GM12891 (cell line): ENCODE results near the gene NRXN3.

ENCODE experiments used
- POLR2A ChIP-seq: IDR thresholded peaks from 2 replicates; pipeline ENCODE4 v1.6.1; 2011; ENCODE audit warnings: low read depth, low read length, control low read depth
- POLR2AphosphoS5 ChIP-seq: IDR thresholded peaks from 2 replicates; pipeline ENCODE4 v1.6.1; 2011; ENCODE audit warnings: low read depth, low read length, control low read depth
- POU2F2 ChIP-seq: IDR thresholded peaks from 2 replicates; pipeline ENCODE4 v1.6.1; 2011; ENCODE audit warnings: low read depth, mild to moderate bottlenecking, control low read depth, low read length, moderate library complexity
- SPI1 ChIP-seq: IDR thresholded peaks from 2 replicates; pipeline ENCODE4 v1.6.1; 2011; ENCODE audit warnings: low read depth, low read length, control low read depth
- TAF1 ChIP-seq: IDR thresholded peaks from 2 replicates; pipeline ENCODE4 v1.6.1; 2011; ENCODE audit warnings: low read depth, low read length, control low read depth

- TF ChIP-seq POLR2A (no peak), TAF1 (no peak), POLR2AphosphoS5 (no peak), SPI1 (no peak), POU2F2 (no peak)
Observed at GRCh38 chr14:78595797-78596196, 425.6 kb downstream of the NRXN3 start.
